ENCODE measurements around the gene BCAS1.

BCAS1 gene

DNA sequence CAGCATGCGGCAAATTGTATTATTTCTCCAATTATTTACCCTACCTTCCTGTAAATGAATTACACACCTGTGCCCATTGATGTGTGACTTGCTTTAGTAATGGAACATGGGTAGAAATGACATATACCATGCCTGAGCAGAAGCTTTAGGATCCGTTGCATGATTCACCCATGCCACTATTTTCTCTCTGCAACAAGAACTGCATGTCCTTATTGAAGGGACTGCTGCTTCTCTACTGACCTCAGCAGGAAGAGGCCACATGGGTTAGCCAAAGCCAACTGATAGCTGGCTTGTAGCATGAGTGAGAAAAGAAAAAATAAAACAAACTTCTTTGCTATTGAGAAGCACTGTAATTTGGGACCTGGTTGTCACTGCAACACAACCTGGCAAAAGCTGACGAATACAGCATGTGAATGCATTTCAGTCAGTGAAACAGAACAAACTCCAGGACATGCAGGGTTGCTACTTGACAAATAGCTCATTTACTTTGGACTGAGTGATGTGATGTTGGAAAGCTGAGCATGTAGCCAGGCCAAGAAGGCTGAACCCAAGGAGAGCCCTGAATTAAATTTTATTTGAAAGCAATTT, 99.2 kb downstream of the BCAS1 start:
- no peak overlapping the region for H3K27ac ChIP-seq (replicated peaks)
- DNase-seq (ENCODE audit: low read depth in 1 of 2, low spot score in 1 of 2): no peak
- H3K27me3 ChIP-seq (ENCODE audit: insufficient read depth, poor library complexity, severe bottlenecking): peaks cover 4% of the 10 kb centered on the region
- TF ChIP-seq POLR2AphosphoS5 (IDR thresholded peaks at IDR 0.05; ENCODE audit: low read depth): no peak
- no peak overlapping the region for H3K4me3 ChIP-seq (replicated peaks; ENCODE audit: insufficient read depth, low read length)

DNA sequence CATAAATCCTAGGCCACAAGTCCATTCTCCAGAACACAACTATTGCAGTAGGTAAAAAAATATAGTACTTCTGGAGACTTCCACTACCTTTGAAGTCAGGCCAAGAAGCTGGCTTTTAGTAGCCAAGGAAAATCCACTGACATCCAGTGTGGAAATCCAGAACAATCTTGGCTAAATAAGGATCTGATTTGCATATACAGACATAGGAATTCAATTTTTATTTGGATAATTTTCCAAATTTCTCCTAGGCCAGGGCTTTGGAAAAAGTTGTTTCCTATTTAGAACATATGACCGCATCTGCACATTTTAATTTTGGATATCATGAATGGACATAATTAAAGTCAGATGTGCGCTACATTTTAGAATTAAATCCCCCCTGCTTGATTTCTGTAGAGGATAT, 100.2 kb downstream of the BCAS1 start:
- Histone ChIP-seq H3K27me3 (ENCODE audit: insufficient read depth, poor library complexity, severe bottlenecking) (peaks cover 4% of the 10 kb centered on the region), H3K27ac (replicated peaks) (no peak overlapping the region), H3K4me3 (replicated peaks; ENCODE audit: insufficient read depth, low read length) (no peak overlapping the region)
- no peak for DNase-seq (ENCODE audit: low read depth in 1 of 2, low spot score in 1 of 2)
- TF ChIP-seq CTCF (IDR thresholded peaks at IDR 0.05; ENCODE audit: insufficient read depth, low read length) (no peak), POLR2AphosphoS5 (IDR thresholded peaks at IDR 0.05; ENCODE audit: low read depth) (no peak), GABPA (IDR thresholded peaks at IDR 0.05; ENCODE audit: low read depth) (no peak)

DNA sequence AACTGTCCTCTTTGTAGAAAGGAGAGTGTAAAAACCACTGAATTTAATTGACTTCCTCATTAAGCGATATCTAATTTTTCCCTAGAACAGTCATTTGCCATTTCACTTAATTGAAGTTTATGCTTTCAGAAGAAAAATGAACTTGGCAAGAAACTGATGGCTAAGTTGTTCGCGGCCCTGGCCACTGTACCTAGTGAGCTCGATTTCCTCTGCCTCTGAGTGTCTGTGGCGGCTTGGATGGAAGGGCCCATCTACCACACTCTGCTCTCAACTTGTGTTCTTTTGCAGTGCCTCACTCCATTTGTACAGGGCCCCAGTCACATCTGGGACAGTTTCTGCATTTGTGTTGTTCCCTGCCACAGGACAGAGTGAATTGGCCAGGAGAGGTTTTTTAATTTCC, 102.9 kb downstream of the BCAS1 start:
- peaks cover 4% of the 10 kb centered on the region for H3K27me3 ChIP-seq (ENCODE audit: insufficient read depth, poor library complexity, severe bottlenecking)
- H3K27ac ChIP-seq (replicated peaks): no peak overlapping the region
- no peak for DNase-seq (ENCODE audit: low read depth in 1 of 2, low spot score in 1 of 2)
- TF ChIP-seq SPI1 (IDR thresholded peaks at IDR 0.05; ENCODE audit: borderline replicate concordance, low read depth) (no peak; the same call in 1 of the 2 replicates), GABPA (IDR thresholded peaks at IDR 0.05; ENCODE audit: low read depth) (no peak), CTCF (IDR thresholded peaks at IDR 0.05; ENCODE audit: insufficient read depth, low read length) (no peak), POLR2AphosphoS5 (IDR thresholded peaks at IDR 0.05; ENCODE audit: low read depth) (no peak), REST (IDR thresholded peaks at IDR 0.05; ENCODE audit: insufficient replicate concordance, low read depth) (no peak)
- no peak overlapping the region for H3K4me3 ChIP-seq (replicated peaks; ENCODE audit: insufficient read depth, low read length)

GRCh38 chr20:53966774-53967398, 103.5 kb downstream of the BCAS1 start:
- H3K27ac ChIP-seq (replicated peaks): no peak overlapping the region
- TF ChIP-seq CTCF (IDR thresholded peaks at IDR 0.05; ENCODE audit: insufficient read depth, low read length): no peak
- TF ChIP-seq POLR2AphosphoS5 (IDR thresholded peaks at IDR 0.05; ENCODE audit: low read depth): no peak
- no peak for TF ChIP-seq GABPA (IDR thresholded peaks at IDR 0.05; ENCODE audit: low read depth)
- no peak for TF ChIP-seq REST (IDR thresholded peaks at IDR 0.05; ENCODE audit: insufficient replicate concordance, low read depth)
- no peak for TF ChIP-seq SPI1 (IDR thresholded peaks at IDR 0.05; ENCODE audit: borderline replicate concordance, low read depth)

More at GRCh38 chr20:53966774-53967398, 103.5 kb downstream of the BCAS1 start:
- no peak overlapping the region for H3K4me3 ChIP-seq (replicated peaks; ENCODE audit: insufficient read depth, low read length)
- DNase-seq (ENCODE audit: low read depth in 1 of 2, low spot score in 1 of 2): no peak
- H3K27me3 ChIP-seq (ENCODE audit: insufficient read depth, poor library complexity, severe bottlenecking): peaks cover 4% of the 10 kb centered on the region
